GM18520 (cell line): Measurements from ENCODE around the gene SLC2A5.

Experiments used
- ATAC-seq: cut with Tn5 transposase; IDR thresholded peaks from one replicate; pipeline ENCODE4 v1.9.1; 2021; ENCODE audit not compliant: unreplicated experiment

Gene SLC2A5

GRCh38 chr1:9062846-9063245 lies 6.6 kb downstream of the SLC2A5 start:
- ATAC-seq = no peak

GRCh38 chr1:9062021-9062471 lies 7.4 kb downstream of the SLC2A5 start:
- no peak for ATAC-seq

GRCh38 chr1:9061252-9061960 lies 8.0 kb downstream of the SLC2A5 start:
- no peak for ATAC-seq

GRCh38 chr1:9059891-9060744 lies 9.3 kb downstream of the SLC2A5 start:
- no peak for ATAC-seq

GRCh38 chr1:9058465-9058864 lies 11.0 kb downstream of the SLC2A5 start:
- no peak for ATAC-seq

GRCh38 chr1:9057851-9058250 lies 11.6 kb downstream of the SLC2A5 start:
- ATAC-seq = no peak

GRCh38 chr1:9052272-9053049 lies 17.0 kb downstream of the SLC2A5 start:
- ATAC-seq = no peak

- ATAC-seq = no peak
These were observed 18.1 kb downstream of the SLC2A5 start for GRCh38 chr1:9051379-9051778.

GRCh38 chr1:9050803-9051202 lies 18.6 kb downstream of the SLC2A5 start:
- no peak for ATAC-seq

GRCh38 chr1:9048551-9048950 lies 20.9 kb downstream of the SLC2A5 start:
- no peak for ATAC-seq

- no peak for ATAC-seq
These were observed 22.4 kb downstream of the SLC2A5 start for GRCh38 chr1:9047019-9047418.

GRCh38 chr1:9045861-9046510 lies 23.4 kb downstream of the SLC2A5 start:
- ATAC-seq = no peak

GRCh38 chr1:9044236-9044635 lies 25.2 kb downstream of the SLC2A5 start:
- no peak for ATAC-seq

- ATAC-seq = no peak
These were observed 27.2 kb downstream of the SLC2A5 start for GRCh38 chr1:9042272-9042671.

- ATAC-seq = no peak
These were observed 28.2 kb downstream of the SLC2A5 start for GRCh38 chr1:9041116-9041779.

GRCh38 chr1:9040659-9041030 lies 28.8 kb downstream of the SLC2A5 start:
- no peak for ATAC-seq

- no peak for ATAC-seq
These were observed 29.4 kb downstream of the SLC2A5 start for GRCh38 chr1:9039761-9040658.

- ATAC-seq = no peak
These were observed 30.3 kb downstream of the SLC2A5 start for GRCh38 chr1:9038881-9039760.

- ATAC-seq = no peak
These were observed 31.1 kb downstream of the SLC2A5 start for GRCh38 chr1:9038338-9038650.
